ENCODE results near the gene CD207.

DNA sequence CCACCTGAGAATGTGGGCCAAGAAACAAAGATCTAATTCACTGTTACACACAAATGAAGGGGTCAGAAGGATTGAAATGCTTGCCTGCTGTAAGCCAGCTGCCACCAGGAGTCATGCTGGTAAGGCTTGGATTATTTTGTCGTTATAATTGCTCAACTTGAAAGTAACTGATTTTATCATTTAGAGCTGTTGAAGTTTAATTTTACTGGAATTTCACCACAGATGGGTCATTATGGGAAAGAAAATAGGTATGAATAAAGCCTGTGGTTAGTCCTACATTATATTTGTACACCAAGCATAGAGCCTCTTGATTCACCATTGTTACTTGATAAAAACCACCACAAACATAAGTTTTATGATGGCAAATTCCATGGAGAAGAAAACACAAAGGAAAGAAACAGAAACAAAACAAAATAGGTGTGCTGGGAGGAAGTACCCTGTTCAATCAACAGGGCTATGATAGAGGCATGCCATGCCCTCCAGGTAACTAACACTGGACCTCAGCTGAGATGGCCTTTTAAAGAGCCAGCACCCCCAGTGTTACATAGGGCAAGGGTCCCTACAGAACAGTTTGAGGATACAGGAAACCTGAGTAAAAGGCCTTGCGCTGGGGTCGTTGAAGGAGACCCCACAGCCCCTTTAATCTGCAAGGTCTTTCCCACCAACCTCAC is 18.2 kb downstream of the CD207 start:
- TF ChIP-seq POLR2A (IDR thresholded peaks at IDR 0.05), result no peak
- TF ChIP-seq, protein P1, sequence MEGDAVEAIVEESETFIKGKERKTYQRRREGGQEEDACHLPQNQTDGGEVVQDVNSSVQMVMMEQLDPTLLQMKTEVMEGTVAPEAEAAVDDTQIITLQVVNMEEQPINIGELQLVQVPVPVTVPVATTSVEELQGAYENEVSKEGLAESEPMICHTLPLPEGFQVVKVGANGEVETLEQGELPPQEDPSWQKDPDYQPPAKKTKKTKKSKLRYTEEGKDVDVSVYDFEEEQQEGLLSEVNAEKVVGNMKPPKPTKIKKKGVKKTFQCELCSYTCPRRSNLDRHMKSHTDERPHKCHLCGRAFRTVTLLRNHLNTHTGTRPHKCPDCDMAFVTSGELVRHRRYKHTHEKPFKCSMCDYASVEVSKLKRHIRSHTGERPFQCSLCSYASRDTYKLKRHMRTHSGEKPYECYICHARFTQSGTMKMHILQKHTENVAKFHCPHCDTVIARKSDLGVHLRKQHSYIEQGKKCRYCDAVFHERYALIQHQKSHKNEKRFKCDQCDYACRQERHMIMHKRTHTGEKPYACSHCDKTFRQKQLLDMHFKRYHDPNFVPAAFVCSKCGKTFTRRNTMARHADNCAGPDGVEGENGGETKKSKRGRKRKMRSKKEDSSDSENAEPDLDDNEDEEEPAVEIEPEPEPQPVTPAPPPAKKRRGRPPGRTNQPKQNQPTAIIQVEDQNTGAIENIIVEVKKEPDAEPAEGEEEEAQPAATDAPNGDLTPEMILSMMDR (IDR thresholded peaks at IDR 0.05), result no peak

Measured in esophagus squamous epithelium (tissue), 4 donors.